DND-41 (cell line): ENCODE measurements around the gene DLG2.

Source experiments
- ATAC-seq: fragments of 200-7000 bp; cut with Tn5 transposase; 3 replicates; pipeline ENCODE4 v1.9.1; 2021; ENCODE audit warnings: low read depth; ENCODE audit not compliant: insufficient read depth
- DNase-seq: peaks from one replicate; pipeline ENCODE4 v3.0.0-alpha.2; 2020
- H2AFZ ChIP-seq: 2 replicates; pipeline ENCODE4 v1.6.0; 2012; ENCODE audit warnings: low read depth, low read length
- H3K27ac ChIP-seq: 2 replicates; pipeline ENCODE4 v1.5.1; 2012; ENCODE audit warnings: low read length, inconsistent platforms
- H3K27me3 ChIP-seq: fragments of 200-600 bp; sonication (generic); 2 replicates; pipeline ENCODE4 v1.6.0; 2012; ENCODE audit warnings: low read length, mild to moderate bottlenecking, inconsistent platforms; ENCODE audit not compliant: insufficient read depth, poor library complexity
- H3K36me3 ChIP-seq: 2 replicates; pipeline ENCODE4 v1.5.1; 2012; ENCODE audit warnings: low read length, inconsistent platforms; ENCODE audit not compliant: insufficient read depth
- H3K4me1 ChIP-seq: 2 replicates; pipeline ENCODE4 v1.5.1; 2012; ENCODE audit warnings: mild to moderate bottlenecking, low read length; ENCODE audit not compliant: insufficient read depth
- H3K4me2 ChIP-seq: 2 replicates; pipeline ENCODE4 v1.6.0; 2012; ENCODE audit warnings: mild to moderate bottlenecking, moderate library complexity, low read length, inconsistent platforms; ENCODE audit not compliant: insufficient read depth
- H3K4me3 ChIP-seq, 2 experiments: fragments of 200-600 bp in 1 of 2; shearing (Covaris generic) in 1 of 2; 2 replicates each; pipeline ENCODE4 v1.5.1; 2012 to 2016; ENCODE audit warnings: inconsistent platforms in 2 of 2, low read length in 2 of 2, mild to moderate bottlenecking in 2 of 2, low read depth in 1 of 2, moderate library complexity in 1 of 2
- H3K79me2 ChIP-seq: 2 replicates; pipeline ENCODE4 v1.6.0; 2012; ENCODE audit warnings: low read length, inconsistent platforms; ENCODE audit not compliant: insufficient read depth
- H3K9ac ChIP-seq: 2 replicates; pipeline ENCODE4 v1.6.0; 2012; ENCODE audit warnings: low read depth, mild to moderate bottlenecking, inconsistent platforms, low read length, moderate library complexity
- H3K9me3 ChIP-seq: 2 replicates; pipeline ENCODE4 v1.5.1; 2012; ENCODE audit warnings: low read length, moderate library complexity, mild to moderate bottlenecking, inconsistent platforms; ENCODE audit not compliant: insufficient read depth, severe bottlenecking
- H4K20me1 ChIP-seq: 2 replicates; pipeline ENCODE4 v1.6.0; 2012; ENCODE audit warnings: low read length; ENCODE audit not compliant: insufficient read depth
- EZH2 ChIP-seq: IDR thresholded peaks from 3 replicates; pipeline ENCODE4 v1.6.1; 2012; ENCODE audit warnings: borderline replicate concordance, low read depth, mild to moderate bottlenecking, moderate library complexity, low read length, inconsistent platforms; ENCODE audit not compliant: severe bottlenecking
- TF ChIP-seq, protein P1 (sequence below): IDR thresholded peaks from 2 replicates; pipeline ENCODE4 v1.5.1; 2012; ENCODE audit warnings: borderline replicate concordance, low read length, moderate library complexity, mild to moderate bottlenecking; ENCODE audit not compliant: poor library complexity, severe bottlenecking; ENCODE audit errors: extremely low read depth

DLG2 gene

GRCh38 chr11:85603220-85603619 lies 23.9 kb downstream of the DLG2 start:
- Histone ChIP-seq H3K4me2 (no peak overlapping the region), H3K4me1 (no peaks in the 10 kb centered on the region), H3K9ac (no peak overlapping the region), H3K27me3 (no peaks in the 10 kb centered on the region), H2AFZ (no peak overlapping the region), H4K20me1 (no peaks in the 10 kb centered on the region), H3K36me3 (no peaks in the 10 kb centered on the region), H3K4me3 (no peak overlapping the region), H3K79me2 (no peaks in the 10 kb centered on the region), H3K27ac (no peak overlapping the region), H3K9me3 (no peaks in the 10 kb centered on the region)
- TF ChIP-seq, protein P1, sequence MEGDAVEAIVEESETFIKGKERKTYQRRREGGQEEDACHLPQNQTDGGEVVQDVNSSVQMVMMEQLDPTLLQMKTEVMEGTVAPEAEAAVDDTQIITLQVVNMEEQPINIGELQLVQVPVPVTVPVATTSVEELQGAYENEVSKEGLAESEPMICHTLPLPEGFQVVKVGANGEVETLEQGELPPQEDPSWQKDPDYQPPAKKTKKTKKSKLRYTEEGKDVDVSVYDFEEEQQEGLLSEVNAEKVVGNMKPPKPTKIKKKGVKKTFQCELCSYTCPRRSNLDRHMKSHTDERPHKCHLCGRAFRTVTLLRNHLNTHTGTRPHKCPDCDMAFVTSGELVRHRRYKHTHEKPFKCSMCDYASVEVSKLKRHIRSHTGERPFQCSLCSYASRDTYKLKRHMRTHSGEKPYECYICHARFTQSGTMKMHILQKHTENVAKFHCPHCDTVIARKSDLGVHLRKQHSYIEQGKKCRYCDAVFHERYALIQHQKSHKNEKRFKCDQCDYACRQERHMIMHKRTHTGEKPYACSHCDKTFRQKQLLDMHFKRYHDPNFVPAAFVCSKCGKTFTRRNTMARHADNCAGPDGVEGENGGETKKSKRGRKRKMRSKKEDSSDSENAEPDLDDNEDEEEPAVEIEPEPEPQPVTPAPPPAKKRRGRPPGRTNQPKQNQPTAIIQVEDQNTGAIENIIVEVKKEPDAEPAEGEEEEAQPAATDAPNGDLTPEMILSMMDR, result no peak
- TF ChIP-seq EZH2, result no peak
- ATAC-seq, result no peak
- DNase-seq, result no peak

DNA sequence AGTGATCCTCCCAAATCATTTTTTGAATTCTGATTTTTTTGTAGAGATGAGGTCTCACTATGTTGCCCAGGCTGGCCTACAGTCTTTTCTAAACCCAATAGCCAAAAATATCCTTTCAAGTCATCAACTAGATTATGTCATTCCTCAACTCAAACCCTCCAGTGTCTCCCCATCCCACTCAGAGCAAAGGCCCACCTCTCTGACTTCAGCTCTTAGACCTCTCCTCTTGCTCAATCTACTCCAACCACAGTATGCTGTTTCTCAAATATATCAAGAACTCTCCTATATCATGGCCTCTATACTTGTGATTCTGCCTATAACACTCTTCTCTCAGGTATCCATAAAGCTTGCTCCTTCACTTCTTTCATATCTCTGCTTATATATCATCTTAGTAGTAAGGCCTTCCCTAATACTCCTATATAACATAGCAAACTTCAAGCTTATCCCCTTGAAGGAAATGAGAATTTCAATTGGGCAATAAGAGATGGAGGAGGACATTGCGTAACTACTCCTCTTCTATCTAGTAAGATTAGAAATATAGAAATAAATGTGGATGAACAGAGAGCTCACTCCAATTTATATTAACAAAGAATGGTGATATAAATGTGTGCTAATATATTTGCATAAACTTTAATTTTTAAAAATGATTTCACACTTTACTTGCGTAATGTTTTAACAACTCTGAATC lies 24.5 kb downstream of the DLG2 start:
- Histone ChIP-seq H3K27me3 (no peaks in the 10 kb centered on the region), H3K27ac (no peak overlapping the region), H3K9me3 (no peaks in the 10 kb centered on the region), H3K4me1 (no peaks in the 10 kb centered on the region), H3K4me3 (no peak overlapping the region), H3K4me2 (no peak overlapping the region), H4K20me1 (no peaks in the 10 kb centered on the region), H3K36me3 (no peaks in the 10 kb centered on the region), H3K9ac (no peak overlapping the region), H2AFZ (no peak overlapping the region), H3K79me2 (no peaks in the 10 kb centered on the region)
- TF ChIP-seq, protein P1, result no peak
- no peak for TF ChIP-seq EZH2
- ATAC-seq (no peak), DNase-seq (no peak)

DNA sequence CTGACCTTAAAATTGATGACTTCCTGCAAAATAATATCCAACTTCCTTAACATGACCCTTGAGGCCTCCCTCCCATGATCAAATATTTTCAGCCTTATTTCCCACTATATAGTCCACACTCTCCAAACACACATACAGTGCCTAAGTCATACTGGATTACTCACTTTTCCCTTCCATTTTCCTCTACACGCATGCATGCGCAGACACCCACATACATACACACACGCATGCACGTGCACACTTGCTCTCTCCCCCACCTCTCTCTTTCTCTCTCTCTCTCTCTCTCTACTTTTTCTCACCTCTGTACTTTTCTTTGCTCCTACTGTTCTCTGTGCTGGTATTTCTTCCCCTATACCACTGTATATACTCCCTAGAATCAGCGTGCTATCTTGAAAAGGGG lies 28.1 kb downstream of the DLG2 start:
- Histone ChIP-seq H3K27ac (no peak overlapping the region), H4K20me1 (no peaks in the 10 kb centered on the region), H3K4me2 (no peak overlapping the region), H2AFZ (no peak overlapping the region), H3K36me3 (no peaks in the 10 kb centered on the region), H3K9ac (no peak overlapping the region), H3K4me1 (no peaks in the 10 kb centered on the region), H3K79me2 (no peaks in the 10 kb centered on the region), H3K9me3 (no peaks in the 10 kb centered on the region), H3K4me3 (no peak overlapping the region), H3K27me3 (no peaks in the 10 kb centered on the region)
- no peak for DNase-seq
- no peak for TF ChIP-seq EZH2
- TF ChIP-seq, protein P1, result no peak
- ATAC-seq, result no peak
